Coronary artery (tissue), 2 donors: Measurements from ENCODE around the gene SH3BP2.

Source experiments
- DNase-seq: peaks from one replicate; pipeline ENCODE4 v3.0.0-alpha.2; 2017; ENCODE audit warnings: low spot score
- H3K27ac ChIP-seq, 2 donors: fragments of 200-600 bp; sonication (generic); one replicate each; pipeline ENCODE4 v1.5.1; 2016 to 2019
- H3K4me3 ChIP-seq: fragments of 200-600 bp; sonication (generic); 2 replicates; pipeline ENCODE4 v1.5.1; 2016; ENCODE audit warnings: mild to moderate bottlenecking, moderate library complexity
- TF ChIP-seq, protein P1 (sequence below): fragments of 200-600 bp; sonication (generic); IDR thresholded peaks from one replicate; pipeline ENCODE4 v1.5.1; 2019; ENCODE audit warnings: antibody characterized with exemption

The SH3BP2 gene

DNA sequence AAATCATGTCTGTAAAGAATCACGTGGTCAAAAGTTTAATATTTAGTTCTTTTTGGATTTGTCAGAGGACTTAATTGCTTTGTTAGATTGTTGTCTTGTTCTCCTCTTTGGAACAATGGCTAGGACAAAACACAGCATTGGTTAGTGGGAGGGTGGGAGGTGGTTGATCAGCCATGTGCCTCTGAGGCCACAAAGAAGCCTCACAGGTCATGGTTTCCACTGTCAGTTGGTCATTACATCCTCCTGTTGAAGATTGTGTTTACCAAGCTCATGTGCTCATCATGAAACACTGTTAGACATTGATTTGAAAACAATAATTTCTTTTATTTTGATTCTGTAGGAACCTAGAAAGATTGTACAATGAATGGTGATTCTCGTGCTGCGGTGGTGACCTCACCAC lies 82.7 kb downstream of the SH3BP2 start:
- Histone ChIP-seq H3K27ac (no peak overlapping the region), H3K4me3 (no peak overlapping the region)
- TF ChIP-seq, protein P1, sequence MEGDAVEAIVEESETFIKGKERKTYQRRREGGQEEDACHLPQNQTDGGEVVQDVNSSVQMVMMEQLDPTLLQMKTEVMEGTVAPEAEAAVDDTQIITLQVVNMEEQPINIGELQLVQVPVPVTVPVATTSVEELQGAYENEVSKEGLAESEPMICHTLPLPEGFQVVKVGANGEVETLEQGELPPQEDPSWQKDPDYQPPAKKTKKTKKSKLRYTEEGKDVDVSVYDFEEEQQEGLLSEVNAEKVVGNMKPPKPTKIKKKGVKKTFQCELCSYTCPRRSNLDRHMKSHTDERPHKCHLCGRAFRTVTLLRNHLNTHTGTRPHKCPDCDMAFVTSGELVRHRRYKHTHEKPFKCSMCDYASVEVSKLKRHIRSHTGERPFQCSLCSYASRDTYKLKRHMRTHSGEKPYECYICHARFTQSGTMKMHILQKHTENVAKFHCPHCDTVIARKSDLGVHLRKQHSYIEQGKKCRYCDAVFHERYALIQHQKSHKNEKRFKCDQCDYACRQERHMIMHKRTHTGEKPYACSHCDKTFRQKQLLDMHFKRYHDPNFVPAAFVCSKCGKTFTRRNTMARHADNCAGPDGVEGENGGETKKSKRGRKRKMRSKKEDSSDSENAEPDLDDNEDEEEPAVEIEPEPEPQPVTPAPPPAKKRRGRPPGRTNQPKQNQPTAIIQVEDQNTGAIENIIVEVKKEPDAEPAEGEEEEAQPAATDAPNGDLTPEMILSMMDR = no peak
- DNase-seq = no peak

DNA sequence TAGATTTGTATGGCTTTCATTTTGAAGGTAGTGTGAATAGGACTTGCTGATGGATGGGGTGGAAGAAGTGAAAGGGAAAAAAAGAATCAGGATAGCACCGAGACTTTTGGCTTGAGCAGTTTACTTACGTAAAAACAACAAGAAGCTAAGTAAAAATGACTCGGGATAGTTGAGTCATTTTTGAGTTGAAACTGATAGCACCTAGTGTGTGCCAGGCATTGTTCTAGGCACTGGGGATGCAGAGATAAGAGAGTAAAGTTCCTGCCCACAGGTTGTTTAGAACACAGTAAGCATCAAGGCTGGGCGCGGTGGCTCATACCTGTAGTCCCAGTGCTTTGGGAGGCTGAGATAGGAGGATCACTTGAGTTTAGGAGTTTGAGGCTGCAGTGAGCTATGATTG lies 85.5 kb downstream of the SH3BP2 start:
- H3K4me3 ChIP-seq = no peak overlapping the region
- DNase-seq = no peak
- peak overlapping the region in 1 of 2 donors; percentile 13 for H3K27ac ChIP-seq
- TF ChIP-seq, protein P1 = no peak

DNA sequence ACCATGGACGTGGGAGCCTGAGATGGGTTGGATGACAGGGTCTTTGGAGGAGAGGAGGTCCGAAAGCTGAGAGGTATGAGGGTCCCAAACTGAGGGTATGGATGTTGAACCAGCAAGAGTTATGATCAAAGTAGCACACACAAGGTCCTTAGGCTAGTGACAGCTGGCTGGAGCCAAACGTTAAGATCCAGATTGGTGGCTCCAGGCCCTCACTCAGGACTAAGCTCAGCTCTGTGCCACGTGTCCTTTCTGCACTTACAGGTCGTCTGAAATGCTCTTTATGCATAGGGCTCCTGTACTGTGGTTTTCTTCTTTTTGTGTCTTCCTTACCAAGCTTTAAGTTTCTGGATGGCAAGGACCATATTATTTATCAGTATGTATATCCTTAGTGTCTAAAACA lies 86.1 kb downstream of the SH3BP2 start:
- no peak overlapping the region for H3K4me3 ChIP-seq
- H3K27ac ChIP-seq = peak overlapping the region in 1 of 2 donors; percentile 13
- no peak for DNase-seq
- TF ChIP-seq, protein P1 = no peak

DNA sequence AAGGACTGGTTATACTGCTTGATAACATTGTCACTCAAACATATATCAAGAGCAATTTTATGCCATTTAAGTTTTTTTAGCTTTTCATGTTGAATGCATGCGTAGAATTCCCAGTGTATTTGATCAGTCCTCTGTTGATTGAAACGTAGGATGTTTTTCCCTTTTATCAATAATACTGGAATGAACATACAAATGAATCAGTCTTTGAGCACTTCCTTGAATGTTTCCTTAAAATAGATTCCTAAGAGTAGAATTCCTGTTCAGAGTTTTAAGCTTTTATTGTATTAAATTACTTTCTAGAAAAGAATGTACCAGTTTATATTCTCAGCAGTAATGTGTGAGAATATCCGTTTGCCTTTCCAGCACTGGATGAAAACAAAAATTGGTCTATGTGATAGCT lies 88.5 kb downstream of the SH3BP2 start:
- DNase-seq = no peak
- Histone ChIP-seq H3K27ac (no peak overlapping the region), H3K4me3 (no peak overlapping the region)
- TF ChIP-seq, protein P1 = no peak

DNA sequence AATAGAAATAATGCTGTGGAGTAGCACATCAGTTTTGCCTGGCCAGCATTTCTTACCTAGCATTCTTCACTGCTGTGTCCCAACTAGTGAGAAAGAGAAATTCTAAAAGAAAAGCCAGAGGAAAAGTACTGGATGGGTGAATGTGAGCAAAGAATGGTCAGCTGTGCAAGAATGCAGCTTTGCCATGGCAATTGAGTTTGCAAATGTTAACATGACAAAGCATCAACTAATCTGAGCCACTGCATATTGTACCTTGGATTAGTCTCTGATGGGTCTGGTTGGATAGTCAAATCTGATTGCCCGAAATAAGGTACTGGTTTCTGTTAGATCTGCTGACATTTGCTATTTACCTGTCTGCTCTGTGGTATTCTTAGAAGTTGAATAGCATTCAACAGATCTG lies 89.5 kb downstream of the SH3BP2 start:
- TF ChIP-seq, protein P1 = no peak
- H3K4me3 ChIP-seq = no peak overlapping the region
- DNase-seq = no peak
- H3K27ac ChIP-seq = no peak overlapping the region

DNA sequence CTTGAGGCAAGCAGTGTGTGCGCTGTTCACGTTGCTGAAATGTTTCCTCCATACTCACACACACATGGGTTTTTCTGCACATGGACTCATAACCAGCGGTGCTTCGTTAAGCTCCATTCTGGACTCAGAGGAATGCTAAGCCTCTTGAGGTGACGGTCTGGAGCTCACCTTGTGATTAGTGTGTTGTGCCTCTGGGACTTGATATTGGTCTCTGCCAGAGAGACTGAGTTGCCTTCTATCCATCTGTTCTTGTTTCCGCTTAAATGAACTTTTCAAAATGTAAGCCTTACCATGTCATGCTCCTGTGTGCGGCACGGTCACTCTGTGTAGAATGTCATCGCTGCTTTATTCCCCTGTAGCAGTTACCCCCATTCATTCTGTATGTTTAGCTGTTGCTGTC lies 93.3 kb downstream of the SH3BP2 start:
- H3K27ac ChIP-seq = no peak overlapping the region
- no peak overlapping the region for H3K4me3 ChIP-seq
- no peak for DNase-seq
- TF ChIP-seq, protein P1 = no peak

DNA sequence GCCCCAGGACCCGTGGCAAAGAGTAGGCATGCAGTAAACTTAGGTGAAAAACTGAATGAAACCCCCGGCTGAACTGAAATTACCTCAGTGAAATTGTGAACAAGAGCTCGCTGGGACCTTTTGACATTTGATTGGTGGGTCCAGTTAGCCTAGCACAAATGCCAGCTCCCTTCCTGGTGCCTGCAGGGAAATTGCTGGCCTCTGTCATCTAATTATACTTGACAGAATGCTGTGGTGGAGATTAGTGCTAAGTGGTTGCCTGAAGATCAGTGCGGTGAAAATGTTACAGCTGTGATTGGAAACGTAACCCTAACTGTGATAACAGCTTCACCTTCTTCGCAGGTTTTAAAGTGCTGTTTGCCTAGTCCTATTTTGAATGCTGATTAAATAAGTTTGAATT lies 93.7 kb downstream of the SH3BP2 start:
- no peak for DNase-seq

More for the DNA sequence above, 93.7 kb downstream of the SH3BP2 start:
- no peak overlapping the region for H3K4me3 ChIP-seq
- TF ChIP-seq, protein P1 = no peak
- H3K27ac ChIP-seq = no peak overlapping the region
